OCI-LY3 (cell line): ENCODE results near the gene EFEMP2.

ENCODE experiments used
- H2AFZ ChIP-seq: fragments of 200-600, 300-600 bp; shearing (Covaris generic); 2 replicates; pipeline ENCODE4 v1.6.0; 2014; ENCODE audit warnings: antibody characterized with exemption, low read depth, low read length
- H3K27ac ChIP-seq: fragments of 200-600, 300-600 bp; sonication (generic); 2 replicates; pipeline ENCODE4 v1.5.1; 2014; ENCODE audit warnings: mild to moderate bottlenecking, low read length, moderate library complexity, mixed read lengths
- H3K27me3 ChIP-seq: fragments of 200-600, 300-600 bp; sonication (generic); 2 replicates; pipeline ENCODE4 v1.6.1; 2014; ENCODE audit warnings: low read depth, low read length, mixed read lengths
- H3K36me3 ChIP-seq: fragments of 200-600, 300-600 bp; sonication (generic); replicated peaks from 2 replicates; pipeline ENCODE3; 2014; ENCODE audit warnings: low read depth, low read length, mixed read lengths
- H3K4me1 ChIP-seq: fragments of 300-600, 200-600 bp; sonication (generic); 2 replicates; pipeline ENCODE4 v1.6.1; 2014; ENCODE audit warnings: low read length, mixed read lengths
- H3K4me2 ChIP-seq: fragments of 200-600, 300-600 bp; sonication (generic); 2 replicates; pipeline ENCODE4 v1.6.1; 2014; ENCODE audit warnings: low read length, mixed read lengths
- H3K4me3 ChIP-seq: fragments of 300-600, 200-600 bp; sonication (generic); 2 replicates; pipeline ENCODE4 v1.5.1; 2014; ENCODE audit warnings: antibody characterized with exemption, mild to moderate bottlenecking, low read length, moderate library complexity
- H3K79me2 ChIP-seq: fragments of 300-600, 200-600 bp; shearing (Covaris generic); 2 replicates; pipeline ENCODE4 v1.6.1; 2014; ENCODE audit warnings: mild to moderate bottlenecking, low read length, mixed read lengths
- H3K9ac ChIP-seq: fragments of 300-600, 200-600 bp; shearing (Covaris generic); 2 replicates; pipeline ENCODE4 v1.6.0; 2014; ENCODE audit warnings: mild to moderate bottlenecking, low read length, moderate library complexity
- H3K9me3 ChIP-seq: fragments of 200-600, 300-600 bp; shearing (Covaris generic); 2 replicates; pipeline ENCODE4 v1.6.1; 2014; ENCODE audit warnings: low read length, mixed read lengths; ENCODE audit not compliant: insufficient read depth
- H4K20me1 ChIP-seq: fragments of 200-600, 300-600 bp; sonication (generic); 2 replicates; pipeline ENCODE4 v1.6.1; 2016; ENCODE audit warnings: low read length, mixed read lengths; ENCODE audit not compliant: insufficient read depth
- CTCF ChIP-seq: fragments of 200-600, 300-600 bp; sonication (generic); IDR thresholded peaks from 2 replicates; pipeline ENCODE4 v1.5.1; 2014; ENCODE audit warnings: antibody characterized with exemption, low read length, low read depth
- EZH2phosphoT487 ChIP-seq: fragments of 200-600 bp; shearing (Covaris generic); IDR thresholded peaks from 2 replicates; pipeline ENCODE4 v1.6.1; 2018; ENCODE audit warnings: antibody characterized with exemption, mixed run types, low read depth

Gene EFEMP2

GRCh38 chr11:65915101-65915820 is 42.7 kb upstream of the EFEMP2 start:
- no peaks in the 10 kb centered on the region for H3K27me3 ChIP-seq
- no peak overlapping the region for H3K4me2 ChIP-seq
- H3K27ac ChIP-seq, result no peak overlapping the region
- peaks cover 5% of the 10 kb centered on the region for H3K36me3 ChIP-seq
- peaks cover 23% of the 10 kb centered on the region for H3K79me2 ChIP-seq
- TF ChIP-seq EZH2phosphoT487 (no peak), CTCF (no peak)
- no peaks in the 10 kb centered on the region for H4K20me1 ChIP-seq
- H3K4me1 ChIP-seq, result peaks cover 31% of the 10 kb centered on the region
- H3K9ac ChIP-seq, result no peak overlapping the region
- no peak overlapping the region for H3K4me3 ChIP-seq
- H2AFZ ChIP-seq, result no peak overlapping the region
- no peaks in the 10 kb centered on the region for H3K9me3 ChIP-seq

- peaks cover 5% of the 10 kb centered on the region for H3K36me3 ChIP-seq
- no peak overlapping the region for H3K27ac ChIP-seq
- no peaks in the 10 kb centered on the region for H4K20me1 ChIP-seq
- peaks cover 29% of the 10 kb centered on the region for H3K4me1 ChIP-seq
- no peaks in the 10 kb centered on the region for H3K9me3 ChIP-seq
- H3K27me3 ChIP-seq, result peaks cover 13% of the 10 kb centered on the region
- H3K9ac ChIP-seq, result no peak overlapping the region
- H3K4me2 ChIP-seq, result peak overlapping the region; percentile 48
- H2AFZ ChIP-seq, result no peak overlapping the region
- TF ChIP-seq CTCF (no peak), EZH2phosphoT487 (no peak)
- H3K79me2 ChIP-seq, result peaks cover 9% of the 10 kb centered on the region
- no peak overlapping the region for H3K4me3 ChIP-seq
Observed at GRCh38 chr11:65912845-65913244, 40.2 kb upstream of the EFEMP2 start.

- Histone ChIP-seq H3K4me3 (no peak overlapping the region), H3K27ac (no peak overlapping the region), H3K9ac (peak overlapping the region; percentile 5; the same call in 1 of the 2 replicates)
Observed at GRCh38 chr11:65911682-65912568, 39.3 kb upstream of the EFEMP2 start.

More at GRCh38 chr11:65911682-65912568, 39.3 kb upstream of the EFEMP2 start:
- peak overlapping the region; percentile 34 for H3K4me2 ChIP-seq
- H3K79me2 ChIP-seq, result no peaks in the 10 kb centered on the region
- peaks cover 25% of the 10 kb centered on the region for H3K4me1 ChIP-seq
- H2AFZ ChIP-seq, result peak overlapping the region; percentile 13; the same call in 1 of the 2 replicates
- TF ChIP-seq EZH2phosphoT487 (no peak), CTCF (peak; percentile 56)
- H3K36me3 ChIP-seq, result no peaks in the 10 kb centered on the region
- H3K9me3 ChIP-seq, result no peaks in the 10 kb centered on the region
- H4K20me1 ChIP-seq, result no peaks in the 10 kb centered on the region
- peaks cover 20% of the 10 kb centered on the region for H3K27me3 ChIP-seq
